ENCODE measurements around the gene TP53RK. TPM values are rescaled to one million over a fixed set of nuclear protein-coding genes. Genes with fewer than 3 reads are reported as not detected.

Gene TP53RK
- total and polyA plus RNA-seq, 4 experiments from 2014 or later, result 13.5 to 29.4 (median 21.2) TPM

DNA sequence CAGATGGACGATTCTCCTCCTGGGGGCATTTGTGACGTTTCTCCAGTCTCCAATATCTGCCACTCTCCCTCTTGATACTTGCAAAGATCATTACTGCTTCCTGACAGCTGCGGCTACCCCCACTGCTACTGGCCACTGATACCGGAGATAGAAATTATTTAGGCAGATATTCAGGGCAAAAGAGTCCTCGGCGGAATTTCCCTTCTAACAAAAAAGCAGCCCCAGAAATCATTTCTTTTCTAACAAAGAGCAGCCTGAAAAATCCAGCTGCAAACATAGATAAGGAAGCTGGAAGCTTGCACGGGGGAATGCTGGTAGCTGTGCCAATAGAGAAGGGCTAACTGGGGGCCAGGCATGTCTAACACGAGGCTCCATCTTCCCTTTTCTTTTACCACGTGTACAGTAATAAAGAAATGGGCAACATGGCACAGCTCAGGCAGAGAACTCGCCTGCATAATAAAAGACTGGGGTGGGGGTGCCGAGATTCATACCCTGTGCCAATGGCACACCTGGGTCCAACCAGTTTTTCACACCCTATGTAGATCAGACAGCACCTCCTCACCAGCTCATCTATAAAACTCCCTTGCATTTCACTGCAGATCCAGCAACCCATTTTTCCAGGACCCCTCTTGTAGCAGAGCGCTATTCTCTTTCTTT, 6.1 kb downstream of the TP53RK start:
- no peaks in the 10 kb centered on the region for H3K27me3 Mint-ChIP-seq
- no peak for DNase-seq
- intact Hi-C loops (cut with micrococcal nuclease), result loop anchor here (10.0 kb wide), 1 partner anchor 888 kb away; the partner anchor contains the start of genes DNTTIP1 and WFDC3
- no peaks in the 10 kb centered on the region for H3K9me3 Mint-ChIP-seq
- no peaks in the 10 kb centered on the region for H3K27me3 ChIP-seq (ENCODE audit: insufficient read depth, low read length)
- peak overlapping the region in 4 of 7 donors; percentile 9 to 81 (median 37) for H3K27ac Mint-ChIP-seq
- peaks cover 40% of the 10 kb centered on the region for H3K4me1 ChIP-seq (ENCODE audit: insufficient read depth, low read length)
- no peak overlapping the region for H3K4me3 ChIP-seq (ENCODE audit: low read length in 2 of 2)
- H3K4me1 Mint-ChIP-seq, result peaks cover 40 to 64% (median 53%) of the 10 kb centered on the region in 4 donors
- ChIA-PET CTCF (ENCODE audit: partially characterized antibody) (interaction anchor here (0.8 to 1.3 kb wide), 4 partner anchors 11 to 551 kb away, joined by 3 to 5 read pairs (median 4); no protein-coding TSS in a partner anchor), POLR2A (ENCODE audit: partially characterized antibody) (no interaction called here)
- H3K27ac ChIP-seq (ENCODE audit: low read depth, low read length), result no peak overlapping the region
- H3K9me3 ChIP-seq (ENCODE audit: control insufficient read depth in 1 of 2, low read length in 2 of 2), result no peaks in the 10 kb centered on the region
- peaks cover 15 to 34% of the 10 kb centered on the region in 2 donors for H3K36me3 Mint-ChIP-seq
- H3K4me3 Mint-ChIP-seq, result peak overlapping the region in 1 of 8 donors; percentile 9
- peaks cover 23% of the 10 kb centered on the region for H3K36me3 ChIP-seq (ENCODE audit: insufficient read depth, low read length)

DNA sequence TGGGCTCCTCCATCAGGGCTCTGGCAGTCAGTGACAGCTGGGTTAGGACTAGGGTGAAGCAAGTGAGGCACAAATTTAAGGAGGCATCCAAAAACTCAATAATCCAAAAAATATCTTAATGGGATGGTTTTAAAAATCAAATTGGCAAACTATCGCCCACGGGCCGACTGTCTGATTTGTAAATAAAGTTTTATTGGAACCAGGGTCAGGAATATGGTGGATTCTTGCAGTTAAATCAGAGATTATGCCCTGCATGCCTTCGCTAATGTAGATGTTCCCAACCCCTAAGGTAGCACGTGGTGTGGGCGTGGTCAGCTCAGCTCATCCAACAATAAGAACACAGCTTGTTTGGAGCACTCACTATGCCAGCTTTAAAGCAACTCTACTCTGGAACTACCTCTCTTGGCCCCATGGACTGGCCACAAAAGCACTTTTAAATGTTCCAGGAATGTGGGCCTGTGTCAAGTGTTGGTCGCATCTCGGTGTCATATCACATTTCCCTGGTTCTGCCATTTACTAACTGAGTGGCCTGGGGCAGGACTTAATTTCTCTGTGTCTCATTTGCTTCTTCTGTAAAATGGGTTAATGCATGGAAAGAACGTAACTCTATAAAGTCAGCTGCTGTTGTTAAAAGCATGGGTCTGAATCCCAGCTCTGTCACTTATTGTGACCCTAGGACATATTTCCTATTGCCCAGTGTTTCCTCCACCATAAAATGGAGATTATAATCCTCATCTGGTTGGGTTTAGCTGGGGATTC, 7.0 kb downstream of the TP53RK start:
- H3K4me3 Mint-ChIP-seq, result no peak overlapping the region
- H3K36me3 ChIP-seq (ENCODE audit: insufficient read depth, low read length), result peaks cover 23% of the 10 kb centered on the region
- no peak overlapping the region for H3K27ac ChIP-seq (ENCODE audit: low read depth, low read length)
- intact Hi-C loops (cut with micrococcal nuclease), result loop anchor here (10.0 kb wide), 1 partner anchor 887 kb away; the partner anchor contains the start of genes DNTTIP1 and WFDC3
- no peaks in the 10 kb centered on the region for H3K9me3 Mint-ChIP-seq
- H3K4me1 ChIP-seq (ENCODE audit: insufficient read depth, low read length), result peaks cover 31% of the 10 kb centered on the region
- CTCF ChIA-PET (ENCODE audit: partially characterized antibody), result interaction anchor here (1.0 to 1.6 kb wide), 5 partner anchors 10 to 28 kb away, joined by 3 to 4 read pairs (median 3); no protein-coding TSS in a partner anchor
- DNase-seq, result no peak
- H3K36me3 Mint-ChIP-seq, result peaks cover 15 to 32% of the 10 kb centered on the region in 2 donors
- H3K27me3 ChIP-seq (ENCODE audit: insufficient read depth, low read length), result no peaks in the 10 kb centered on the region
- H3K9me3 ChIP-seq (ENCODE audit: control insufficient read depth in 1 of 2, low read length in 2 of 2), result no peaks in the 10 kb centered on the region
- H3K4me1 Mint-ChIP-seq, result peaks cover 33 to 55% (median 45%) of the 10 kb centered on the region in 4 donors
- no peak overlapping the region for H3K4me3 ChIP-seq (ENCODE audit: low read length in 2 of 2)
- H3K27ac Mint-ChIP-seq, result peak overlapping the region in 3 of 7 donors; percentile 9 to 68 (median 30)
- no peaks in the 10 kb centered on the region for H3K27me3 Mint-ChIP-seq
- POLR2A ChIA-PET (ENCODE audit: partially characterized antibody), result no interaction called here

DNA sequence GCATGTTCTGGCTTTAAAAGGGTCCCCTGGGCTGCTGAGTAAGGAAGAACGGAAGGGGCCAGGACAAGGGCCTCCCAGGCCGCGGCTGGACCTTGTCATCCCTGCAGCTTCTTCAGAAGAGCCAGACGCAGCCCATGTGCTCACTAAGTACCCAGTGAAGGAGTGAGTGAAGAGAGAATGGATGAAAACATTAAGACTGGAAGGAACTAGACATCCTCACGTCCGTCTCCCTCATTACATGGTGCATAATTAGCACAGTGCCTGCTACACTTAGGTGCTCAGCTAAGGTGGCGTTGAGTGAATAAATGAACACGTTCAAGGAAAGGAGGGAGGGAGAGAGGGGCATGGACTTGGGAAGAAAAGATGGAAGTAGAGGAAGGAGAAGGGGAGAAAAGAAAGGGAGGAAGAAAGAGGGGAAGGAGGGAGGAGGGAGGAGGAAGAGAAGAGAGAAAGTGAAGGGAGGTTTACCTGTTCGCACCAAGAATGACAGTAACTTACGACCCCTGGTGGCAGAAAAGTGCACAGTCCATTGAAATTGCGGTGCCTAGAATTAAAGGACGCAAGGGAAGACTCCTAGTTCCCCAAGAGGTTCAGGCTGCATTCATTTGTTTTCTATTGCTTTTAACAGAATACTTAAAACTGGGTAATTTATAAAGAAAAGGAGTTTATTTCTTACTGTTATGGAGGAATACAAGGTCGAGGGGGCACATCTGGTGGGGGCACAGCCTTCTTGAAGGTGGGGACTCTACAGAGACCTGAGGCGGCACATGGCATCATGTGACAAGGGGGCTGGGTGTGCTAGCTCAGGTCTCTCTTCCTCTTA, 8.0 kb downstream of the TP53RK start:
- Mint-ChIP-seq H3K9me3 (no peaks in the 10 kb centered on the region), H3K4me1 (peaks cover 26 to 45% (median 35%) of the 10 kb centered on the region in 4 donors), H3K36me3 (peaks cover 10 to 27% of the 10 kb centered on the region in 2 donors), H3K4me3 (no peak overlapping the region), H3K27ac (peak overlapping the region in 1 of 7 donors; percentile 42), H3K27me3 (no peaks in the 10 kb centered on the region)
- Histone ChIP-seq H3K27ac (ENCODE audit: low read depth, low read length) (no peak overlapping the region), H3K27me3 (ENCODE audit: insufficient read depth, low read length) (no peaks in the 10 kb centered on the region), H3K4me1 (ENCODE audit: insufficient read depth, low read length) (peaks cover 21% of the 10 kb centered on the region), H3K9me3 (ENCODE audit: control insufficient read depth in 1 of 2, low read length in 2 of 2) (no peaks in the 10 kb centered on the region), H3K36me3 (ENCODE audit: insufficient read depth, low read length) (peaks cover 19% of the 10 kb centered on the region), H3K4me3 (ENCODE audit: low read length in 2 of 2) (no peak overlapping the region)
- POLR2A ChIA-PET (ENCODE audit: partially characterized antibody), result no interaction called here
- intact Hi-C loops (cut with micrococcal nuclease), result loop anchor here (1.0 to 10.0 kb wide), 3 partner anchors 8 to 886 kb away; partner anchors contain the start of genes DNTTIP1, TP53RK and WFDC3
- CTCF ChIA-PET (ENCODE audit: partially characterized antibody), result interaction anchor here (0.7 to 2.2 kb wide), 13 partner anchors 9 to 551 kb away, joined by 3 to 13 read pairs (median 4); partner anchors contain the start of gene TP53RK
- peak; percentile 43 to 59 (median 54) for DNase-seq

DNA sequence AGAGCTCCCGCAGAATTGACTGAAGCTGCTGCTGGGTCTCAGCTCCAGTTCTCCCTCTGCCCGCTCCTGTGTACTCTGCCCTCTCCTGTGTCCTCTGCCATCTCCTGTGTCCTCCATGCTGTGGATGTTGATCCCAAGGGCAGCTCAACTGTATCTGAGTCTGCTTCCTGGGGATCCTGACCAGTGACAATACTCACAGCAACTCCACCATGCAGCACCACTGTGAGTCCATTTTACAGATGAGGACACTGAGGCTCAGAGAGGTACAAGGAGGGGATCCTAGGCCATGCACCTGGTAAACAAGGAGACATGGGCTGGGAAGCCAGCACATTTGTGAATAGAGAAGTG, 8.6 kb downstream of the TP53RK start:
- intact Hi-C loops (cut with micrococcal nuclease), result loop anchor here (1.0 to 10.0 kb wide), 3 partner anchors 9 to 886 kb away; partner anchors contain the start of genes DNTTIP1, TP53RK and WFDC3
- H3K4me1 Mint-ChIP-seq, result peaks cover 20 to 39% (median 29%) of the 10 kb centered on the region in 4 donors
- no peak overlapping the region for H3K27ac ChIP-seq (ENCODE audit: low read depth, low read length)
- H3K9me3 ChIP-seq (ENCODE audit: control insufficient read depth in 1 of 2, low read length in 2 of 2), result no peaks in the 10 kb centered on the region
- no peak overlapping the region for H3K27ac Mint-ChIP-seq
- H3K27me3 Mint-ChIP-seq, result peaks cover 0 to 1% of the 10 kb centered on the region in 2 donors
- POLR2A ChIA-PET (ENCODE audit: partially characterized antibody), result no interaction called here
- H3K4me3 Mint-ChIP-seq, result no peak overlapping the region
- H3K36me3 ChIP-seq (ENCODE audit: insufficient read depth, low read length), result peaks cover 16% of the 10 kb centered on the region
- peaks cover 4 to 21% of the 10 kb centered on the region in 2 donors for H3K36me3 Mint-ChIP-seq
- no peak overlapping the region for H3K4me3 ChIP-seq (ENCODE audit: low read length in 2 of 2)
- H3K27me3 ChIP-seq (ENCODE audit: insufficient read depth, low read length), result no peaks in the 10 kb centered on the region
- no peak for DNase-seq
- H3K4me1 ChIP-seq (ENCODE audit: insufficient read depth, low read length), result peaks cover 15% of the 10 kb centered on the region
- H3K9me3 Mint-ChIP-seq, result no peaks in the 10 kb centered on the region
- CTCF ChIA-PET (ENCODE audit: partially characterized antibody), result interaction anchor here (0.7 to 2.2 kb wide), 13 partner anchors 9 to 550 kb away, joined by 3 to 13 read pairs (median 4); partner anchors contain the start of gene TP53RK

DNA sequence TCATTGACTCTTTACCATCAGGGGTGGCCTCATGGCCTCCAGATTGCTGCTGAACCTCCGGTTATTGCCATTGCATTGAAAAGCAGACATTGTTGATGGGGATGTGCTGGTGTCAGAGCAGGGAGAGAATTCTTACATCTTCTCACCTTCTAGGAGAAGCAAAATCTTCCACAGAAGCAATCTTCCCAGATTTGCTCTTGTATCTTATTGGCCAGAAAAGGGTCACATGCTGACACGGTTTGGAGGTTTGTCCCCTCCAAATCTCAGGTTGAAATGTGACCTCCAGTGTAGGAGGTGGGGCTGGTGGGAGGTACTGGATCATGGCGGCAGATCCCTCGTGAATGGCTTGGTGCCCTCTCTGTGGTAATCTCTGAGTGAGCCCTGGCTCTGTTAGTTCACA, 10.7 kb downstream of the TP53RK start:
- intact Hi-C loops (cut with micrococcal nuclease), result no loop called here
- DNase-seq, result no peak
- Histone ChIP-seq H3K4me1 (ENCODE audit: insufficient read depth, low read length) (peaks cover 6% of the 10 kb centered on the region), H3K27me3 (ENCODE audit: insufficient read depth, low read length) (no peaks in the 10 kb centered on the region), H3K36me3 (ENCODE audit: insufficient read depth, low read length) (peaks cover 6% of the 10 kb centered on the region), H3K4me3 (ENCODE audit: low read length in 2 of 2) (no peak overlapping the region), H3K9me3 (ENCODE audit: control insufficient read depth in 1 of 2, low read length in 2 of 2) (no peaks in the 10 kb centered on the region), H3K27ac (ENCODE audit: low read depth, low read length) (no peak overlapping the region)
- Mint-ChIP-seq H3K27ac (no peak overlapping the region), H3K4me3 (no peak overlapping the region), H3K36me3 (peaks cover 5 to 7% of the 10 kb centered on the region in 2 donors), H3K9me3 (no peaks in the 10 kb centered on the region), H3K27me3 (peaks cover 0 to 1% of the 10 kb centered on the region in 2 donors), H3K4me1 (peaks cover 10 to 24% (median 16%) of the 10 kb centered on the region in 4 donors)
- ChIA-PET CTCF (ENCODE audit: partially characterized antibody) (no interaction called here), POLR2A (ENCODE audit: partially characterized antibody) (no interaction called here)

DNA sequence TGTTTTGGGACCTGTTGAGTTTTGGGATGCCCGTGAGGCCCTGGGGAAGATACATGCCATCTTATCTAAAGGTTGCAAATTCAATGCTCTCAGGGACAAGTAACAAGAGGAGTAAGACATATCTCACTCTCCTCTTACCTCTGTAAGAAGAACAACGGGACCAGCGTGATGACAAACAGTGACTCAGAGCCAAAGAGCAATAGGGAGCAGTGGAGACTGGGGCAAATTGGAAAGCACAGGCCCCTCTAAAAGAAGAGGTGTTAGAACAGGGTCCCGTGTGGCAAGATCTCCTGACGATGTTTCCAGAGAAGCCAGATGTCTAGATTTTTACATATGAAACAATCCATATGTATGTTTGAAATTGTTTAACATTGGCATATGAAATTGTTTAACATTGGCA, 11.6 kb downstream of the TP53RK start:
- POLR2A ChIA-PET (ENCODE audit: partially characterized antibody), result no interaction called here

More for the DNA sequence above, 11.6 kb downstream of the TP53RK start:
- Mint-ChIP-seq H3K27ac (no peak overlapping the region), H3K4me1 (peaks cover 6 to 15% (median 11%) of the 10 kb centered on the region in 4 donors), H3K36me3 (peaks cover 3 to 8% of the 10 kb centered on the region in 2 donors), H3K9me3 (no peaks in the 10 kb centered on the region), H3K4me3 (no peak overlapping the region), H3K27me3 (peaks cover 0 to 1% of the 10 kb centered on the region in 2 donors)
- intact Hi-C loops (cut with micrococcal nuclease), result no loop called here
- peaks cover 6% of the 10 kb centered on the region for H3K4me1 ChIP-seq (ENCODE audit: insufficient read depth, low read length)
- CTCF ChIA-PET (ENCODE audit: partially characterized antibody), result no interaction called here
- no peak overlapping the region for H3K27ac ChIP-seq (ENCODE audit: low read depth, low read length)
- peaks cover 6% of the 10 kb centered on the region for H3K36me3 ChIP-seq (ENCODE audit: insufficient read depth, low read length)
- no peak for DNase-seq
- no peak overlapping the region for H3K4me3 ChIP-seq (ENCODE audit: low read length in 2 of 2)
- H3K9me3 ChIP-seq (ENCODE audit: control insufficient read depth in 1 of 2, low read length in 2 of 2), result no peaks in the 10 kb centered on the region
- no peaks in the 10 kb centered on the region for H3K27me3 ChIP-seq (ENCODE audit: insufficient read depth, low read length)

All from CD4-positive, alpha-beta memory T cell (primary cell).